KOPT-K1 (cell line): Measurements from ENCODE around the gene ANKS4B.
"Not testable (repeated sequence)": the region's sequence is repeated elsewhere in the genome, so short reads cannot be mapped to it uniquely, and the experiment has no call there.

Experiments
- H3K27ac ChIP-seq: fragments of 200-600 bp; sonication (generic); 2 replicates; pipeline ENCODE4 v1.5.1; 2016; ENCODE audit warnings: antibody characterized with exemption, mild to moderate bottlenecking, low read depth, low read length; ENCODE audit not compliant: poor library complexity, severe bottlenecking
- H3K36me3 ChIP-seq: fragments of 200-600 bp; sonication (generic); 2 replicates; pipeline ENCODE4 v1.5.1; 2017; ENCODE audit warnings: antibody characterized with exemption, mild to moderate bottlenecking, low read length, moderate library complexity; ENCODE audit not compliant: insufficient read depth
- H3K9me3 ChIP-seq: fragments of 200-600 bp; sonication (generic); 2 replicates; pipeline ENCODE4 v1.5.1; 2017; ENCODE audit warnings: antibody characterized with exemption, low read length, mild to moderate bottlenecking; ENCODE audit not compliant: insufficient read depth, poor library complexity, severe bottlenecking

ANKS4B gene

DNA sequence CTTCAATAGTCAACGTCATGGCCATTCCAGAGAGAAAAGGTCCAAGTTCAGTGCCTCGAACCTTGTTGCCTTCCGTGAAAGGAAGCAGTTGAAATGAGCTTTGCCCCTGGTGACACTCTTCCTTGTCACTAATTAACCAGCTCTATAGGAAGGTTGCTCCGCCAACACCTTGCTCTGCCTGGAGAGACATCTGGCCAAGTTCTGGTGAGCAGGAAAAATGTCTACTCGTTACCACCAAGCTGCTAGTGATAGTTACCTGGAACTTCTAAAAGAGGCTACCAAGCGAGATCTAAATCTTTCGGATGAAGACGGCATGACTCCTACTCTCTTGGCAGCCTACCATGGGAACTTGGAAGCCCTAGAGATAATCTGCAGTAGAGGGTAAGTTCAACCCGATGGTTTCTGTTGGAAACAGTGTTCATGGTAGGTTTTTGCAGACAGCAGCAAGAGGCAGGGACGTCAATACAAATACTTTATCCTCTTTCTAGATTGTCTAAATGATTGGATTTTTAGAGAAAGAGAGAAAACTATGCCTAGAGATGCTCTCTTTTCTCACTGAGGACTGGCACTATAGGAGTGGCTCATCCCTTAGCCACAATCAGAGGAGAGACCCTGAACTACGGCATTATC is at the start of gene ANKS4B:
Gene ANKS4B (plus strand): TSS at position 179 of the 630 bp plus-strand sequence. CDS start 39 bp downstream, at position 218.
- no peaks in the 10 kb centered on the region for H3K36me3 ChIP-seq
- no peaks in the 10 kb centered on the region for H3K9me3 ChIP-seq
- no peak within 1 kb of the TSS for H3K27ac ChIP-seq

GRCh38 chr16:21183995-21184394 is 49.5 kb upstream of the ANKS4B start:
- Histone ChIP-seq H3K27ac (no peak overlapping the region), H3K9me3 (peaks cover 11% of the 10 kb centered on the region), H3K36me3 (peaks cover 11% of the 10 kb centered on the region)

- peaks cover 3% of the 10 kb centered on the region; the same call in 1 of the 2 replicates for H3K36me3 ChIP-seq
- no peak overlapping the region for H3K27ac ChIP-seq
- peaks cover 5% of the 10 kb centered on the region for H3K9me3 ChIP-seq
These were observed 48.7 kb upstream of the ANKS4B start for GRCh38 chr16:21184834-21185233.

DNA sequence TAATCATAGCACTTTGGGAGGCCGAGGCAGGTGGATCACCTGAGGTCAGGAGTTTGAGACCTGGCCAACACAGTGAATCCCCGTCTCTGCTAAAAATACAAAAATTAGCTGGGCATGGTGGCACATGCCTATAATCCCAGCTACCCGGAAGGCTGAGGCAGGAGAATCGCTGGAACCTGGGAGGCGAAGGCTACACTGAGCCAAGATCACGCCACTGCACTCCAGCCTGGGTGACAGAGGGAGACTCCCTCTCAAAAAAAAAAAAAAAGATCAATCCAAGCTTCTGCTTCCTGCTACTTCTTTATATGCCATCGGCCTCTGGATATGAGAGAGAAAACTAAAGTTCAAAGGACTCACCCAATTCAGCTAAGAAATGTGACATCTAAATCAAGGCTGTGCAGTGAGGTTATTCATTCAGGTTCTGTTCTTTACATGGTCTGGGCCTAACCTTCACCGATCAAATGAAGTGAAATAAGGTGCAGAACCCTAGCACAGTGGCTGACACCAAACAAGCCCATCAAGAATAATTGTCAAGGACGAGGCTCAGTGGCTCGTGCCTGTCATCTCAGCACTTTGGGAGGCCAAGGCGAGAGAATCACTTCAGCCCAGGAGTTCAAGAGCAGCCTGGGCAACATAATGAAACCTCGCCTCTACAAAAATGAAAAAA is 47.7 kb upstream of the ANKS4B start:
- Histone ChIP-seq H3K36me3 (no peaks in the 10 kb centered on the region; the same call in 1 of the 2 replicates), H3K9me3 (peaks cover 13% of the 10 kb centered on the region), H3K27ac (no peak overlapping the region)

GRCh38 chr16:21186326-21186691 is 47.2 kb upstream of the ANKS4B start:
- Histone ChIP-seq H3K9me3 (peaks cover 12% of the 10 kb centered on the region), H3K36me3 (no peaks in the 10 kb centered on the region), H3K27ac (no peak overlapping the region)

- Histone ChIP-seq H3K9me3 (peaks cover 12% of the 10 kb centered on the region), H3K36me3 (no peaks in the 10 kb centered on the region), H3K27ac (no peak overlapping the region)
These were observed 44.2 kb upstream of the ANKS4B start for GRCh38 chr16:21189311-21189710.

DNA sequence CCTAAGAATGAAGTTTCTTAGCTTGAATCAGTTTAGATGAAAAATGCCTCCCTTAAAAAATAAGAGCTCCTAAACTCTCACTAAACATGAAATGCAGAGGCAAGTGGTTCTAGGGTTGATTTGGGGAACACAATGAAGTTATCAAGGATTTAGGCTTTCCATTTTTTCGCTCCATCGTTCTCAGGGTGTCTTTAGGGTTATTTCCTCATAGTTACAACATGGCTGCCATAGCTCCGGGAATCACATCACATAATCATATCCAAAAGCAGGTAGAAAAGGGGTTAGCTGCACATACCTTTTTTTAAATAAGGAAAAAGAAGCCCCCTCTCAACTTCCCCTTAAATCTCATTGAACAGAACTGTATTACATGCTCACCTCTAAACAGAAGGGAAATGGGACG is 43.5 kb upstream of the ANKS4B start:
- no peaks in the 10 kb centered on the region for H3K36me3 ChIP-seq
- no peak overlapping the region for H3K27ac ChIP-seq

GRCh38 chr16:21190599-21190998 is 42.9 kb upstream of the ANKS4B start:
- peaks cover 12% of the 10 kb centered on the region for H3K9me3 ChIP-seq
- H3K36me3 ChIP-seq = no peaks in the 10 kb centered on the region
- no peak overlapping the region for H3K27ac ChIP-seq

More for the DNA sequence above, 43.5 kb upstream of the ANKS4B start:
- peaks cover 12% of the 10 kb centered on the region for H3K9me3 ChIP-seq

- peaks cover 12% of the 10 kb centered on the region for H3K9me3 ChIP-seq
- no peaks in the 10 kb centered on the region for H3K36me3 ChIP-seq
- H3K27ac ChIP-seq = no peak overlapping the region
These were observed 40.5 kb upstream of the ANKS4B start for GRCh38 chr16:21192991-21193390.

DNA sequence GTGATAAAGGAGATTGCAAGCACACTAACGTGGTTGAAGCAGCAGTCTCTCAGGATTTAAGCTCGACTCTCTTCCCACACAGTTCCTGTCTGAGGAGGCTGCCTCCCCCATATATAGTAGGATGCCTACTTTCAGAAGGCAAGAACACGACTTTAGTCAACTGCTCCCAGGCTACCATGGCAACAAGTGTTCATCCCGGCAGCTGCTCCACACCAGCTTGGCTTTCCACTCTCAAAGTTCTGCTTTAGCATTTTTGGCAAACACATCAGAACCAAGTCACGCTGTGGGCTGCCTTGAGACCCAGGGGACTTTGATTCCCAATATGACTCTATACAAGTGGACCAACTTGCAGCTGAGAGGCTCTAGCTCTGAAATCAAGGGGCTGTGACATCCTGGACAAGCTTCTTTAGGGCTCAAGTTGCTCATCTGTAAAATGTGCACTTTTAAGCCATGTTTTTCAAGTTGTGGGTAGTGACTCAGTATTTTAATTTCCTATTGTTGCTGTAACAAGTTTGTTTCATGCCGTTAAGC is 38.7 kb upstream of the ANKS4B start:
- Histone ChIP-seq H3K36me3 (no peaks in the 10 kb centered on the region), H3K27ac (no peak overlapping the region), H3K9me3 (peaks cover 12% of the 10 kb centered on the region)

GRCh38 chr16:21195330-21195729 is 38.2 kb upstream of the ANKS4B start:
- not testable (repeated sequence) for H3K36me3 ChIP-seq, H3K9me3 ChIP-seq, H3K27ac ChIP-seq

DNA sequence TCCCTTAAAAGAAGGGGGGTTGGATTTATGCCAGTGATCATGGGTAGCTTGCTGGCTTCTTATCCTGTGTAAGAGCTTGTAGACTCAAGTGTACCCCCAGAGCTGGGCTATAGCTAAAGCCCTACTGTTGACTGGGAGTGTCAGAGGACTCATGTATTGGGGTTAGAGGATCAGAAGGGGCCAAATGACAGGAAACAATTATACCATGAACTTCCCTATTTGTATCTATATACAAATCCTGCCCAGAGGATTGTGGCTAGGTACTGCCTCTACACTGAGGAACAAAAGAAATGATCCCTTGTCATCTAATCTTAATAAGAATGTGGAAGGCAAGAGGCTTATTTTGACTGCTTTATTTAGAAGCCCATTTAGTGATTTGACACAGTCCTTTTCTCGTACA is 36.4 kb upstream of the ANKS4B start:
- Histone ChIP-seq H3K27ac (no peak overlapping the region), H3K9me3 (peaks cover 1% of the 10 kb centered on the region), H3K36me3 (no peaks in the 10 kb centered on the region)

DNA sequence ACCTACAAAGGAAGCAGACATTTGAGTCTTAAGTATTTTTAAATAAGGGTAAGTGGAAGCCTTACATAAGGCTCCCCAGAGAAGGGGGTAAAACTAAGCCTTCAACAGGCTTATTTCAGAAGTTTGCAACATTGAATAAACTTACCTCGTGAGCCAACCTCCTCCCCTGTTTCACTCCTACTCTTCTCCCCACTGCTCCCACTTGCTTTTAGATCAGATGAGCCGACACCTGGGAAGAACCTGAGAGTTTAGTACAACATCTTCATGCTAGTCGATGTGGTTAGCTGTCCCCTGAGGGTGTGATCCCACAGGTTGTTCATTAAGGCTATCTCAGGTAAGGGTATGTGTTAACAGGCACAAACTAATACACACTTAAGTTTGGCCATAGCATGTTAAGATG is 35.9 kb upstream of the ANKS4B start:
- H3K36me3 ChIP-seq = no peaks in the 10 kb centered on the region
- no peak overlapping the region for H3K27ac ChIP-seq
- no peaks in the 10 kb centered on the region for H3K9me3 ChIP-seq

GRCh38 chr16:21199607-21200218 is 33.8 kb upstream of the ANKS4B start:
- Histone ChIP-seq H3K36me3 (no peaks in the 10 kb centered on the region), H3K9me3 (no peaks in the 10 kb centered on the region), H3K27ac (no peak overlapping the region)

- no peaks in the 10 kb centered on the region for H3K36me3 ChIP-seq
- no peak overlapping the region for H3K27ac ChIP-seq
- no peaks in the 10 kb centered on the region for H3K9me3 ChIP-seq
These were observed 30.2 kb upstream of the ANKS4B start for GRCh38 chr16:21203155-21203797.
